GM12865 (cell line): ENCODE measurements around the gene LAMP1.
"Not testable (repeated sequence)": the region's sequence is repeated elsewhere in the genome, so short reads cannot be mapped to it uniquely, and the experiment has no call there.

Source experiments
- DNase-seq: peaks from one replicate; pipeline ENCODE4 v3.0.0; 2010; ENCODE audit warnings: low read depth
- H3K4me3 ChIP-seq: 2 replicates; pipeline ENCODE4 v1.5.1; 2011; ENCODE audit warnings: mild to moderate bottlenecking, low read depth, low read length, control low read depth
- CTCF ChIP-seq: IDR thresholded peaks from 2 replicates; pipeline ENCODE4 v1.5.1; 2011; ENCODE audit warnings: low read length, control low read depth, low read depth, inconsistent platforms; ENCODE audit not compliant: insufficient read depth; ENCODE audit errors: missing control alignments

Gene LAMP1

GRCh38 chr13:113296823-113297369 is at the start of gene LAMP1:
TSS of gene LAMP1 (plus strand) at chr13:113297239. CDS start at chr13:113297435, 196 bp downstream.
- H3K4me3 ChIP-seq, result peak within 1 kb of the TSS; percentile 92
- DNase-seq, result peak; percentile 100
- TF ChIP-seq CTCF, result no peak

GRCh38 chr13:113252516-113253095 is 44.4 kb upstream of the LAMP1 start:
- TF ChIP-seq CTCF, result no peak
- no peak overlapping the region for H3K4me3 ChIP-seq
- DNase-seq, result no peak

GRCh38 chr13:113257908-113258307 is 39.1 kb upstream of the LAMP1 start:
- H3K4me3 ChIP-seq, DNase-seq: not testable (repeated sequence)

- no peak for DNase-seq
- H3K4me3 ChIP-seq, result no peak overlapping the region
- no peak for TF ChIP-seq CTCF
These were observed 38.6 kb upstream of the LAMP1 start for GRCh38 chr13:113258321-113259054.

- H3K4me3 ChIP-seq, result no peak overlapping the region
- no peak for DNase-seq
- TF ChIP-seq CTCF, result no peak
These were observed 36.0 kb upstream of the LAMP1 start for GRCh38 chr13:113260996-113261395.

GRCh38 chr13:113263016-113263415 is 34.0 kb upstream of the LAMP1 start:
- not testable (repeated sequence) for H3K4me3 ChIP-seq, DNase-seq

- no peak overlapping the region for H3K4me3 ChIP-seq
- TF ChIP-seq CTCF, result no peak
- DNase-seq, result no peak
These were observed 29.2 kb upstream of the LAMP1 start for GRCh38 chr13:113267642-113268405.
